ENCODE results near the gene RPS23.

GRCh38 chr5:82290005-82290404 is 11.9 kb upstream of the RPS23 start:
- TF ChIP-seq CTCF (conservative IDR thresholded peaks at IDR 0.05) = no peak
- no peak for TF ChIP-seq ZFX (IDR thresholded peaks at IDR 0.05)

All from C4-2B (cell line).